Panc1 (cell line): ENCODE measurements around the gene SUPT3H.
"Not testable (repeated sequence)": the region's sequence is repeated elsewhere in the genome, so short reads cannot be mapped to it uniquely, and the experiment has no call there.

Source experiments
- CTCF ChIP-seq: fragments of 450-650 bp; IDR thresholded peaks from 2 replicates; pipeline ENCODE4 v1.5.1; 2017; ENCODE audit warnings: mild to moderate bottlenecking
- POLR2AphosphoS5 ChIP-seq: IDR thresholded peaks from 2 replicates; pipeline ENCODE4 v1.6.1; 2012; ENCODE audit warnings: mild to moderate bottlenecking, low read depth, low read length, moderate library complexity

DNA sequence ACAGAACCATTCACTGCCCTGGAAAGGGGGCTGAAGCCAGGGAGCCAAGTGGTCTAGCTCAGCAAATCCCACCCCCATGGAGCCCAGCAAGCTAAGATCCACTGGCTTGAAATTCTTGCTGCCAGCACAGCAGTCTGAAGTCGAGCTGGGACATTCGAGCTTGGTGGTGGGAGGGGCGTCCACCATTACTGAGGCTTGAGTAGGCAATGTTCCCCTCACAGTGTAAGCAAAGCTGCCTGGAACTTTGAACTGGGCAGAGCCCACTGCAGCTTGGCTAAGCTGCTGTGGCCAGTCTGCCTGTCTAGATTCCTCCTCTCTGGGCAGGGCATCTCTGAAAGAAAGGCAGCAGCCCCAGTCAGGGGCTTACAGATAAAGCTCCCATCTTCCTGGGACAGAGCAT is 498.7 kb downstream of the SUPT3H start:
- not testable (repeated sequence) for TF ChIP-seq CTCF, POLR2AphosphoS5
